Stomach (tissue), 9 donors: Measurements from ENCODE around the gene DNAJC6. TPM values are rescaled to one million over a fixed set of nuclear protein-coding genes. Genes with fewer than 3 reads are reported as not detected.
A peak's percentile ranks its signal among the peaks of the same experiment; 100 is the strongest.

Experiments used
- DNase-seq, 2 donors: peaks; one replicate each; pipeline versions ENCODE4 v3.0.0 to v3.0.0-alpha.2; 2013 to 2019
- H3K27ac ChIP-seq, 5 donors: fragments of 200-600 bp in 4 of 5; sonication (generic) in 4 of 5; one replicate each; pipeline ENCODE4 v1.5.1; 2013 to 2019; ENCODE audit warnings: mild to moderate bottlenecking in 1 of 5, moderate library complexity in 1 of 5
- H3K27me3 ChIP-seq, 3 donors: fragments of 200-600 bp; sonication (generic); one replicate each; pipeline ENCODE4 v1.5.1; 2017 to 2019; ENCODE audit warnings: mixed run types in 1 of 3
- H3K36me3 ChIP-seq, 4 donors: fragments of 200-600 bp; sonication (generic); 1 replicate in 3 of 4; 2 replicates in 1 of 4; pipeline ENCODE4 v1.5.1; 2016 to 2019
- H3K4me1 ChIP-seq, 4 donors: fragments of 200-600 bp; sonication (generic); one replicate each; pipeline ENCODE4 v1.5.1; 2016 to 2019
- H3K4me3 ChIP-seq, 4 donors: fragments of 200-600 bp; sonication (generic) in 3 of 4; one replicate each; pipeline ENCODE4 v1.5.1; 2016 to 2019; ENCODE audit warnings: mild to moderate bottlenecking in 1 of 4
- H3K9me3 ChIP-seq, 4 donors: fragments of 200-600 bp; sonication (generic); one replicate each; pipeline ENCODE4 v1.5.1; 2016 to 2019
- CTCF ChIP-seq, 7 experiments: fragments of 450-650 bp in 4 of 7; fragments of 200-600 bp in 3 of 7; sonication (generic) in 3 of 7; IDR thresholded peaks; one replicate each; pipeline ENCODE4 v1.5.1; 2016 to 2019; ENCODE audit warnings: antibody characterized with exemption in 7 of 7, control low read depth in 2 of 7, mild to moderate bottlenecking in 1 of 7
- EP300 ChIP-seq: sonication (generic); formaldehyde crosslinking; IDR thresholded peaks from one replicate; pipeline ENCODE4 v1.6.1; 2017; ENCODE audit warnings: antibody characterized with exemption
- POLR2A ChIP-seq, 4 donors: fragments of 450-650 bp; IDR thresholded peaks; one replicate each; pipeline ENCODE4 v1.6.1; 2016; ENCODE audit warnings: antibody characterized with exemption in 4 of 4, control low read depth in 2 of 4, mild to moderate bottlenecking in 1 of 4, moderate library complexity in 1 of 4
- POLR2AphosphoS5 ChIP-seq, 3 donors: sonication (generic); formaldehyde crosslinking; IDR thresholded peaks; one replicate each; pipeline ENCODE4 v1.6.1; 2016; ENCODE audit warnings: antibody characterized with exemption in 3 of 3
- WGBS, 5 donors: extraction: QIAGEN DNeasy Blood & Tissue Kit in 3 of 5; methylation state at CpG; one replicate each; pipeline versions ENCODE4 v1.1.5 to v1.1.7; 2013 to 2018; 5-methylcytosine and 5-hydroxymethylcytosine counted together
- intact Hi-C: fragments of 100-400 bp; cut with DNase I; formaldehyde crosslinking; loops from one replicate; pipeline ENCODE4 v1.15.1; 2023; ENCODE audit warnings: low total_unique reads
- polyA plus RNA-seq, 3 donors: library from polyadenylated mRNA; stranded (reverse); fragments of 200-250 nt; gene quantifications; one replicate each; pipeline ENCODE4 v1.2.3, GENCODE V29; 2013
- total RNA-seq, 5 donors: library from RNA; depleted of rRNA; stranded (reverse); fragments of >200 nt; gene quantifications; one replicate each; pipeline versions ENCODE4 v1.1.0 to v1.2.3, GENCODE V29; 2014 to 2016
- donor health status: healthy with polysubstance abuse.
- donor health status: Bipolar disorder and iron deficiency.
- donor health status: healthy.

DNAJC6 gene
- total and polyA plus RNA-seq, 8 donors = under 0.01 to 7.5 (median 0.68) TPM; not detected in 1

GRCh38 chr1:65299328-65299727, 10.0 kb upstream of the DNAJC6 start:
- intact Hi-C loops = no loop called here
- WGBS, 5 donors = 0 to 100% (median 53%) methylated on average over 1 of the region's 1 CpG
- Histone ChIP-seq H3K27ac (no peak overlapping the region), H3K27me3 (no peaks in the 10 kb centered on the region), H3K4me3 (no peak overlapping the region), H3K9me3 (peaks cover 0 to 7% (median 0%) of the 10 kb centered on the region in 4 donors), H3K4me1 (no peaks in the 10 kb centered on the region), H3K36me3 (no peaks in the 10 kb centered on the region)
- no peak for TF ChIP-seq POLR2A (IDR thresholded peaks at IDR 0.05)
- TF ChIP-seq POLR2AphosphoS5 (IDR thresholded peaks at IDR 0.05) = no peak
- no peak for TF ChIP-seq EP300
- no peak for TF ChIP-seq CTCF (IDR thresholded peaks at IDR 0.05)
- DNase-seq = no peak

- Histone ChIP-seq H3K27me3 (peaks cover 0 to 44% (median 14%) of the 10 kb centered on the region in 3 donors), H3K36me3 (no peaks in the 10 kb centered on the region)
- intact Hi-C loops = no loop called here
These were observed 501 bp upstream of the DNAJC6 start for GRCh38 chr1:65308781-65309303.

GRCh38 chr1:65310078-65310587, 790 bp downstream of the DNAJC6 start:
- Histone ChIP-seq H3K36me3 (no peaks in the 10 kb centered on the region), H3K4me1 (peaks cover 12 to 20% (median 17%) of the 10 kb centered on the region in 4 donors), H3K9me3 (no peaks in the 10 kb centered on the region), H3K4me3 (peak overlapping the region; percentile 32 to 53 (median 46)), H3K27ac (peak overlapping the region in 2 of 5 donors; percentile 6 to 44), H3K27me3 (peaks cover 0 to 44% (median 14%) of the 10 kb centered on the region in 3 donors)
- DNase-seq = no peak
- intact Hi-C loops = no loop called here
- 2 to 7% (median 4%) methylated on average over 8 to 12 of the region's 12 CpGs for whole genome bisulfite sequencing, 5 donors
- TF ChIP-seq POLR2A (IDR thresholded peaks at IDR 0.05) (no peak), POLR2AphosphoS5 (IDR thresholded peaks at IDR 0.05) (no peak), CTCF (IDR thresholded peaks at IDR 0.05) (no peak), EP300 (no peak)

More at GRCh38 chr1:65308781-65309303, 501 bp upstream of the DNAJC6 start:
- Histone ChIP-seq H3K4me1 (peaks cover 12 to 20% (median 17%) of the 10 kb centered on the region in 4 donors), H3K4me3 (peak overlapping the region; percentile 32 to 53 (median 46)), H3K9me3 (no peaks in the 10 kb centered on the region), H3K27ac (peak overlapping the region in 3 of 5 donors; percentile 6 to 44 (median 21))
- DNase-seq = no peak
- no peak for TF ChIP-seq POLR2A (IDR thresholded peaks at IDR 0.05)
- TF ChIP-seq CTCF (IDR thresholded peaks at IDR 0.05) = no peak
- TF ChIP-seq POLR2AphosphoS5 (IDR thresholded peaks at IDR 0.05) = no peak
- no peak for TF ChIP-seq EP300
- 10 to 14% (median 12%) methylated on average over 22 of the region's 22 CpGs for WGBS, 5 donors

GRCh38 chr1:65311760-65312159, 2.4 kb downstream of the DNAJC6 start:
- Histone ChIP-seq H3K27ac (no peak overlapping the region), H3K36me3 (no peaks in the 10 kb centered on the region), H3K27me3 (peaks cover 0 to 44% (median 14%) of the 10 kb centered on the region in 3 donors), H3K9me3 (no peaks in the 10 kb centered on the region), H3K4me3 (no peak overlapping the region), H3K4me1 (peaks cover 12 to 20% (median 17%) of the 10 kb centered on the region in 4 donors)
- intact Hi-C loops = no loop called here
- TF ChIP-seq POLR2AphosphoS5 (IDR thresholded peaks at IDR 0.05) = no peak
- no peak for TF ChIP-seq POLR2A (IDR thresholded peaks at IDR 0.05)
- no peak for TF ChIP-seq CTCF (IDR thresholded peaks at IDR 0.05)
- TF ChIP-seq EP300 = no peak
- no peak for DNase-seq
